ENCODE results near the gene ZSCAN10. TPM values are rescaled to one million over a fixed set of nuclear protein-coding genes. Genes with fewer than 3 reads are reported as not detected.

ZSCAN10 gene
- total and polyA plus RNA-seq, 2 donors (not counting 3 experiments of a cell fraction or from before 2014, with no cell fraction given), result not detected

- BruUV-seq (replicated peaks), result no TSS peak
- intact Hi-C loops (cut with micrococcal nuclease), result no loop called here
- Histone ChIP-seq H3K9me3 (replicated peaks; ENCODE audit: control insufficient read depth, insufficient read depth, low read length) (no peaks in the 10 kb centered on the region), H3K9ac (replicated peaks; ENCODE audit: extremely low read depth, insufficient read depth, low read length) (no peak within 1 kb of the TSS), H3K4me1 (ENCODE audit: control insufficient read depth, extremely low read depth, insufficient read depth, low read length) (peaks cover 2% of the 10 kb centered on the region), H3K27ac (ENCODE audit: insufficient read depth, low read depth, low read length) (no peak within 1 kb of the TSS), H3K27me3 (ENCODE audit: control insufficient read depth in 2 of 2, insufficient read depth in 2 of 2, low read length in 2 of 2) (peaks cover 18 to 27% of the 10 kb centered on the region in 2 experiments), H2AFZ (ENCODE audit: low read depth, low read length) (peak within 1 kb of the TSS; percentile 85), H3K4me2 (ENCODE audit: insufficient read depth, low read length) (peak within 1 kb of the TSS; percentile 86), H3K9me1 (replicated peaks; ENCODE audit: control insufficient read depth, extremely low read depth, insufficient read depth, low read length) (no peaks in the 10 kb centered on the region), H3K79me2 (ENCODE audit: control insufficient read depth, insufficient read depth, low read length) (no peaks in the 10 kb centered on the region), H3K36me3 (ENCODE audit: control insufficient read depth in 2 of 2, extremely low read depth in 1 of 2, insufficient read depth in 2 of 2, low read length in 2 of 2) (no peaks in the 10 kb centered on the region), H4K20me1 (replicated peaks; ENCODE audit: control insufficient read depth, extremely low read depth, insufficient read depth, low read length) (no peaks in the 10 kb centered on the region), H3K4me3 (replicated peaks in 1 of 3; ENCODE audit: insufficient read depth in 1 of 3, low read depth in 1 of 3, low read length in 3 of 3) (peak within 1 kb of the TSS; percentile 24 to 46 (median 37))
- no peak for DNase-seq (ENCODE audit: low read depth, low spot score)
- CTCF ChIA-PET, result interaction anchor here (1.5 to 14.7 kb wide), 2 partner anchors 15 to 84 kb away, joined by 7 to 200 read pairs; no protein-coding TSS in a partner anchor
- no peak for FAIRE-seq
- TF ChIP-seq JUN (IDR thresholded peaks at IDR 0.05; ENCODE audit: borderline replicate concordance, insufficient read depth, insufficient read length, low read depth), result no peak
- TF ChIP-seq EZH2 (IDR thresholded peaks at IDR 0.05; ENCODE audit: borderline replicate concordance, low read depth, low read length, severe bottlenecking), result peak; percentile 82
- POLR2A ChIA-PET, result no interaction called here
- dilution Hi-C loops (cut with MboI; ENCODE audit: extremely low pct_ligation_motif_present, low sequenced_read_pairs), result no loop called here
These were observed 53.1 kb downstream of the ZSCAN10 start, which contains the start of gene MMP25 for GRCh38 chr16:3045758-3046640. TSS of gene MMP25 (plus strand) at chr16:3046561. CDS start at chr16:3046918, 357 bp downstream.

GRCh38 chr16:3044708-3045107, 54.4 kb downstream of the ZSCAN10 start:
- POLR2A ChIA-PET, result no interaction called here
- Histone ChIP-seq H3K4me3 (replicated peaks in 1 of 3; ENCODE audit: insufficient read depth in 1 of 3, low read depth in 1 of 3, low read length in 3 of 3) (no peak overlapping the region), H3K79me2 (ENCODE audit: control insufficient read depth, insufficient read depth, low read length) (no peaks in the 10 kb centered on the region), H3K4me1 (ENCODE audit: control insufficient read depth, extremely low read depth, insufficient read depth, low read length) (peaks cover 2% of the 10 kb centered on the region), H3K9me3 (replicated peaks; ENCODE audit: control insufficient read depth, insufficient read depth, low read length) (no peaks in the 10 kb centered on the region), H2AFZ (ENCODE audit: low read depth, low read length) (no peak overlapping the region), H3K27ac (ENCODE audit: insufficient read depth, low read depth, low read length) (no peak overlapping the region), H3K9ac (replicated peaks; ENCODE audit: extremely low read depth, insufficient read depth, low read length) (no peak overlapping the region), H4K20me1 (replicated peaks; ENCODE audit: control insufficient read depth, extremely low read depth, insufficient read depth, low read length) (no peaks in the 10 kb centered on the region), H3K9me1 (replicated peaks; ENCODE audit: control insufficient read depth, extremely low read depth, insufficient read depth, low read length) (no peaks in the 10 kb centered on the region), H3K4me2 (ENCODE audit: insufficient read depth, low read length) (no peak overlapping the region), H3K36me3 (ENCODE audit: control insufficient read depth in 2 of 2, extremely low read depth in 1 of 2, insufficient read depth in 2 of 2, low read length in 2 of 2) (no peaks in the 10 kb centered on the region), H3K27me3 (ENCODE audit: control insufficient read depth in 2 of 2, insufficient read depth in 2 of 2, low read length in 2 of 2) (peaks cover 18 to 26% of the 10 kb centered on the region in 2 experiments)
- DNase-seq (ENCODE audit: low read depth, low spot score) (no peak), FAIRE-seq (no peak)
- CTCF ChIA-PET, result interaction anchor here (1.5 to 14.7 kb wide), 2 partner anchors 14 to 85 kb away, joined by 7 to 200 read pairs; no protein-coding TSS in a partner anchor
- no TSS peak for BruUV-seq (replicated peaks)
- TF ChIP-seq JUN (IDR thresholded peaks at IDR 0.05; ENCODE audit: borderline replicate concordance, insufficient read depth, insufficient read length, low read depth), result no peak
- no peak for TF ChIP-seq MAX (IDR thresholded peaks at IDR 0.05; ENCODE audit: insufficient read depth, insufficient read length)
- TF ChIP-seq FOS (IDR thresholded peaks at IDR 0.05; ENCODE audit: borderline replicate concordance, insufficient read depth, low read length), result no peak
- no peak for TF ChIP-seq MYC (IDR thresholded peaks at IDR 0.05; ENCODE audit: low read depth, low read length)
- TF ChIP-seq POLR2AphosphoS5 (IDR thresholded peaks at IDR 0.05; ENCODE audit: insufficient read depth, low read depth, low read length), result no peak
- TF ChIP-seq EZH2 (IDR thresholded peaks at IDR 0.05; ENCODE audit: borderline replicate concordance, low read depth, low read length, severe bottlenecking), result no peak
- no peak for TF ChIP-seq GATA2 (IDR thresholded peaks at IDR 0.05; ENCODE audit: insufficient read depth, insufficient read length, low read depth, low read length)
- no peak for TF ChIP-seq POLR2A (IDR thresholded peaks at IDR 0.05; ENCODE audit: low read depth, low read length)
- no peak for TF ChIP-seq CTCF (IDR thresholded peaks at IDR 0.05; ENCODE audit: extremely low read depth in 1 of 2, insufficient read depth in 1 of 2, low read depth in 1 of 2, low read length in 2 of 2)
- dilution Hi-C loops (cut with MboI; ENCODE audit: extremely low pct_ligation_motif_present, low sequenced_read_pairs) (no loop called here), intact Hi-C loops (cut with micrococcal nuclease) (no loop called here)
